Activated CD4-positive, alpha-beta memory T cell treated with anti-CD3 and anti-CD28 coated beads, Interleukin-2, amount 10 ng/mL, durations not matched to agents 7 days and 5 days (primary cell): ENCODE data around the gene DUSP2. TPM values are rescaled to one million over a fixed set of nuclear protein-coding genes. Genes with fewer than 3 reads are reported as not detected.
A peak's percentile ranks its signal among the peaks of the same experiment; 100 is the strongest.

Source experiments
- CTCF ChIA-PET: fragments of 350-600 bp; sonication (Branson Sonifier 250); formaldehyde crosslinking; loops from one replicate; lab custom pipeline; 2021; ENCODE audit warnings: antibody characterized with exemption, inconsistent platforms; lab: Charles Lee
- POLR2A ChIA-PET: fragments of 350-600 bp; sonication (Branson Sonifier 250); formaldehyde crosslinking; loops from one replicate; lab custom pipeline; 2021; ENCODE audit warnings: antibody characterized with exemption; lab: Charles Lee
- DNase-seq: peaks from one replicate; pipeline ENCODE4 v3.0.0-alpha.2; 2020
- H3K27ac Mint-ChIP-seq: one replicate; pipeline ENCODE4 v1.8.0; 2021; ENCODE audit warnings: mild to moderate bottlenecking, mixed read lengths
- H3K27me3 Mint-ChIP-seq: one replicate; pipeline ENCODE4 v1.8.0; 2021; ENCODE audit warnings: mixed read lengths
- H3K36me3 Mint-ChIP-seq: one replicate; pipeline ENCODE4 v1.8.0; 2021; ENCODE audit warnings: low read depth, mixed read lengths
- H3K4me1 Mint-ChIP-seq: one replicate; pipeline ENCODE4 v1.8.0; 2021; ENCODE audit warnings: mixed read lengths
- H3K4me3 Mint-ChIP-seq: one replicate; pipeline ENCODE4 v1.8.0; 2021; ENCODE audit warnings: mild to moderate bottlenecking, mixed read lengths
- H3K9me3 Mint-ChIP-seq: one replicate; pipeline ENCODE4 v1.8.0; 2021; ENCODE audit warnings: mixed read lengths
- total RNA-seq, 2 experiments: library from RNA; stranded (reverse); gene quantifications; one replicate each; pipeline ENCODE4 v1.2.3, GENCODE V29; 2021

Gene DUSP2
- total RNA-seq, 2 experiments from 2014 or later = 40.8 to 42.5 TPM

- ChIA-PET CTCF (interaction anchor here (1.0 to 1.6 kb wide), 2 partner anchors 22 to 159 kb away, joined by 3 to 5 read pairs; no protein-coding TSS in a partner anchor), POLR2A (interaction anchor here (0.7 to 2.2 kb wide), 2 partner anchors 12 to 31 kb away, joined by 3 to 10 read pairs; no protein-coding TSS in a partner anchor)
- Mint-ChIP-seq H3K36me3 (no peaks in the 10 kb centered on the region), H3K9me3 (no peaks in the 10 kb centered on the region), H3K4me3 (no peak overlapping the region), H3K4me1 (peaks cover 56% of the 10 kb centered on the region), H3K27me3 (no peaks in the 10 kb centered on the region), H3K27ac (peak overlapping the region; percentile 23)
- no peak for DNase-seq
Measured at GRCh38 chr2:96151595-96152303, 6.5 kb upstream of the DUSP2 start.

- Mint-ChIP-seq H3K27me3 (no peaks in the 10 kb centered on the region), H3K27ac (peak overlapping the region; percentile 23), H3K4me1 (peaks cover 56% of the 10 kb centered on the region), H3K4me3 (no peak overlapping the region), H3K9me3 (no peaks in the 10 kb centered on the region), H3K36me3 (no peaks in the 10 kb centered on the region)
- POLR2A ChIA-PET = interaction anchor here (1.5 to 2.2 kb wide), 2 partner anchors 8 to 13 kb away, joined by 6 to 10 read pairs; no protein-coding TSS in a partner anchor
- CTCF ChIA-PET = interaction anchor here (1.6 kb wide), 1 partner anchor 23 kb away, joined by 5 read pairs; no protein-coding TSS in a partner anchor
- DNase-seq = no peak
Measured at GRCh38 chr2:96150791-96151594, 5.8 kb upstream of the DUSP2 start.

- Mint-ChIP-seq H3K4me1 (peaks cover 58% of the 10 kb centered on the region), H3K27me3 (no peaks in the 10 kb centered on the region), H3K4me3 (no peak overlapping the region), H3K9me3 (no peaks in the 10 kb centered on the region), H3K27ac (no peak overlapping the region), H3K36me3 (no peaks in the 10 kb centered on the region)
- CTCF ChIA-PET = no interaction called here
- POLR2A ChIA-PET = interaction anchor here (1.5 to 2.2 kb wide), 2 partner anchors 9 to 14 kb away, joined by 6 to 10 read pairs; no protein-coding TSS in a partner anchor
- DNase-seq = no peak
Measured at GRCh38 chr2:96150007-96150640, 4.9 kb upstream of the DUSP2 start.

- no peaks in the 10 kb centered on the region for H3K9me3 Mint-ChIP-seq
- peaks cover 8% of the 10 kb centered on the region for H3K36me3 Mint-ChIP-seq
- POLR2A ChIA-PET = interaction anchor here (1.5 to 7.5 kb wide), 4 partner anchors 10 to 25 kb away, joined by 4 to 91 read pairs (median 58); no protein-coding TSS in a partner anchor
- H3K4me3 Mint-ChIP-seq = peak overlapping the region; percentile 36
- H3K27me3 Mint-ChIP-seq = no peaks in the 10 kb centered on the region
- CTCF ChIA-PET = interaction anchor here (0.6 to 13.4 kb wide), 8 partner anchors 8 to 126 kb away, joined by 3 to 323 read pairs (median 4); partner anchors contain the start of genes ADRA2B and ASTL
- H3K4me1 Mint-ChIP-seq = peaks cover 68% of the 10 kb centered on the region
- DNase-seq = peak; percentile 95
- H3K27ac Mint-ChIP-seq = peak overlapping the region; percentile 79
Measured at GRCh38 chr2:96148410-96149217, 3.4 kb upstream of the DUSP2 start.

- CTCF ChIA-PET = interaction anchor here (1.0 to 13.4 kb wide), 8 partner anchors 9 to 153 kb away, joined by 3 to 323 read pairs (median 4); partner anchors contain the start of genes ADRA2B and ASTL
- POLR2A ChIA-PET = interaction anchor here (1.1 to 7.5 kb wide), 7 partner anchors 9 to 56 kb away, joined by 4 to 91 read pairs (median 6); no protein-coding TSS in a partner anchor
- Mint-ChIP-seq H3K9me3 (no peaks in the 10 kb centered on the region), H3K4me3 (peak overlapping the region; percentile 36), H3K36me3 (peaks cover 13% of the 10 kb centered on the region), H3K27ac (peak overlapping the region; percentile 95), H3K27me3 (no peaks in the 10 kb centered on the region), H3K4me1 (peaks cover 75% of the 10 kb centered on the region)
- DNase-seq = no peak
Measured at GRCh38 chr2:96147593-96148201, 2.5 kb upstream of the DUSP2 start.

- Mint-ChIP-seq H3K27ac (peak overlapping the region; percentile 95), H3K27me3 (no peaks in the 10 kb centered on the region), H3K9me3 (no peaks in the 10 kb centered on the region), H3K4me3 (peak overlapping the region; percentile 73), H3K36me3 (peaks cover 13% of the 10 kb centered on the region), H3K4me1 (peaks cover 80% of the 10 kb centered on the region)
- ChIA-PET CTCF (interaction anchor here (1.1 to 13.4 kb wide), 5 partner anchors 8 to 153 kb away, joined by 3 to 323 read pairs (median 4); partner anchors contain the start of gene ASTL), POLR2A (interaction anchor here (1.0 to 7.5 kb wide), 9 partner anchors 9 to 62 kb away, joined by 3 to 91 read pairs (median 6); partner anchors contain the start of gene STARD7)
- DNase-seq = no peak
Measured at GRCh38 chr2:96146881-96147592, 1.8 kb upstream of the DUSP2 start.

- Mint-ChIP-seq H3K9me3 (no peaks in the 10 kb centered on the region), H3K4me3 (peak overlapping the region; percentile 73), H3K27me3 (no peaks in the 10 kb centered on the region), H3K4me1 (peaks cover 76% of the 10 kb centered on the region), H3K27ac (peak overlapping the region; percentile 95), H3K36me3 (peaks cover 13% of the 10 kb centered on the region)
- ChIA-PET POLR2A (interaction anchor here (0.6 to 7.5 kb wide), 10 partner anchors 9 to 809 kb away, joined by 3 to 91 read pairs (median 6); partner anchors contain the start of gene STARD7), CTCF (interaction anchor here (13.4 kb wide), 1 partner anchor 29 kb away, joined by 323 read pairs; no protein-coding TSS in a partner anchor)
- DNase-seq = peak; percentile 87
Measured at GRCh38 chr2:96146153-96146880, 1.1 kb upstream of the DUSP2 start.

GRCh38 chr2:96145848-96146152 is 560 bp upstream of the DUSP2 start:
- ChIA-PET POLR2A (interaction anchor here (0.6 to 7.5 kb wide), 8 partner anchors 12 to 809 kb away, joined by 3 to 91 read pairs (median 16); partner anchors contain the start of gene STARD7), CTCF (interaction anchor here (13.4 kb wide), 1 partner anchor 29 kb away, joined by 323 read pairs; no protein-coding TSS in a partner anchor)
- peaks cover 71% of the 10 kb centered on the region for H3K4me1 Mint-ChIP-seq
- H3K27ac Mint-ChIP-seq = peak overlapping the region; percentile 95
- DNase-seq = peak; percentile 39
- H3K4me3 Mint-ChIP-seq = peak overlapping the region; percentile 73
- H3K9me3 Mint-ChIP-seq = no peaks in the 10 kb centered on the region
- H3K36me3 Mint-ChIP-seq = peaks cover 13% of the 10 kb centered on the region
- no peaks in the 10 kb centered on the region for H3K27me3 Mint-ChIP-seq

- H3K9me3 Mint-ChIP-seq = no peaks in the 10 kb centered on the region
- ChIA-PET POLR2A (interaction anchor here (0.8 to 7.5 kb wide), 8 partner anchors 14 to 122 kb away, joined by 3 to 91 read pairs (median 16); partner anchors contain the start of genes ADRA2B and STARD7), CTCF (interaction anchor here (0.9 to 13.4 kb wide), 3 partner anchors 31 to 152 kb away, joined by 3 to 323 read pairs (median 5); no protein-coding TSS in a partner anchor)
- peak; percentile 49 for DNase-seq
- peak overlapping the region; percentile 88 for H3K4me3 Mint-ChIP-seq
- H3K4me1 Mint-ChIP-seq = peaks cover 67% of the 10 kb centered on the region
- H3K36me3 Mint-ChIP-seq = peaks cover 13% of the 10 kb centered on the region
- H3K27me3 Mint-ChIP-seq = no peaks in the 10 kb centered on the region
- H3K27ac Mint-ChIP-seq = peak overlapping the region; percentile 85
Measured at GRCh38 chr2:96144481-96145035, 682 bp downstream of the DUSP2 start.
